LNCAP (cell line): ENCODE measurements around the gene ITGB8.

Experiments used
- CTCF ChIP-seq: fragments of 450-650 bp; IDR thresholded peaks from 2 replicates; pipeline ENCODE4 v1.5.1; 2017; ENCODE audit warnings: mild to moderate bottlenecking

The ITGB8 gene

GRCh38 chr7:20393021-20393610 is 62.4 kb downstream of the ITGB8 start:
- no peak for TF ChIP-seq CTCF

GRCh38 chr7:20393616-20394015 is 62.9 kb downstream of the ITGB8 start:
- no peak for TF ChIP-seq CTCF

- TF ChIP-seq CTCF = no peak
These were observed 63.6 kb downstream of the ITGB8 start for GRCh38 chr7:20394284-20394683.

GRCh38 chr7:20395104-20395503 is 64.4 kb downstream of the ITGB8 start:
- no peak for TF ChIP-seq CTCF

- no peak for TF ChIP-seq CTCF
These were observed 64.8 kb downstream of the ITGB8 start for GRCh38 chr7:20395511-20395910.

- no peak for TF ChIP-seq CTCF
These were observed 68.8 kb downstream of the ITGB8 start for GRCh38 chr7:20399521-20399920.

- TF ChIP-seq CTCF = no peak
These were observed 71.4 kb downstream of the ITGB8 start for GRCh38 chr7:20401861-20402746.
